DMS114 treated with DMSO at 0.1 percent for 48 hours (cell line): Measurements from ENCODE around the gene ITK.

Source experiments
- DNase-seq: peaks from one replicate; lab custom pipeline; 2025; ENCODE audit not compliant: unreplicated experiment; lab: John Stamatoyannopoulos, UW

ITK gene

DNA sequence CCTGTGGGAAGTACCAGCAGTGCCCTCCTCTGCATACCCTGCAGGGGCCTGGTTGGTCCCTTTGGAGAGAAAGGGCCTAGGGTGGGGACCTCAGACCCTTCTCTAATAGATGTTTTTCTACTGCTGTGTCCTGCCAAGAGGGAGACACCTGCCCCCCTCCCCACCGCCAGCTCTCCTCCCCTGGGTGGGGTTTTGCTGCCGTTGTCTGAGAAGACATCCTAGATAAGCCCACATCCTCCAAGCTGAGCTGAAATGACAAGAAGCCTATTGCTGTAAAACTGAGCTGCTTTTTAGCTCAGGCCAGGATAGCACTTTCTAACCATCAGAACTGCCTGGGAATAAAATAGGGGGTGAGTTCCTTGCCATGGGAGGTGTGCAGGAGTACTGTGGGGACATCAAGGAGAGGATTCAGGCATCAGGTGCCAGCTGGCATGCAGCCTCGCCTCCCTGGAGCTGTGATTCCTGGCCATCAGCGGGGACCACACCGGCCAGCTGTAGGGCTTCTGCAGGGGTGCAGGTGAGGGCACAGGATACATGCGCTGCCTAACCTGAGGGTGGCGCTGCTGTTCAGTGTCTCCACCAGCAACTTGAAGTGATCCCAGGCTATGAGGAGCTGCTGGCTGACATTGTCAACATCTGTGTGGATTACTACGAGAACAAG, 123.2 kb downstream of the ITK start:
- DNase-seq: no peak
